Measurements from ENCODE around the gene CCDC85C. TPM values are rescaled to one million over a fixed set of nuclear protein-coding genes. Genes with fewer than 3 reads are reported as not detected.

The CCDC85C gene
- total RNA-seq, 6 experiments from 2014 or later, result 31.3 to 41.4 (median 34.3) TPM

DNA sequence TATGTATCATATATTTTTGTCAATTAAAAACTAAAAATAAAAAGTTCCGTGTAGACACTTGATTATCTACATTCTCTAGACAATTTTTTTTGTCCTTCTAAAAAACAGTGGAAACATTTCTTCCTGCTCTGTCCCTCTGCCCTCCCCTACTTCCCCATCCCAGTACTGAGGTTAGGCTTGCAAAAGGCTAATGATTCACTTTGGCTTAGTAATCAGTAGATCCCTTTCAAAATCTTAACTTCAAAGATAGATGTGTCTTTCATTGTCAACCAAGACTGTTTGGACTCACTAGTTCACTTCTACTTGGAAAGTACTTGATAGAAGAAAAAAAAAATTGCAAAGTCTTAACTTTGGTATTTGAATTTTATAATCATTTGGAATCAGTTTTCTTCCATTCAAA lies 127.1 kb downstream of the CCDC85C start:
- H3K36me3 Mint-ChIP-seq (ENCODE audit: low read depth), result peaks cover 6% of the 10 kb centered on the region; the same call in 1 of the 2 replicates
- no peak overlapping the region for H3K4me3 Mint-ChIP-seq
- peaks cover 52% of the 10 kb centered on the region for H3K4me1 Mint-ChIP-seq (ENCODE audit: low read depth)
- H3K27me3 Mint-ChIP-seq (ENCODE audit: insufficient read depth), result peaks cover 7% of the 10 kb centered on the region
- TF ChIP-seq CTCF (IDR thresholded peaks at IDR 0.05), result no peak
- no peak overlapping the region; the same call in 1 of the 2 replicates for H3K27ac Mint-ChIP-seq
- H3K9me3 Mint-ChIP-seq, result no peaks in the 10 kb centered on the region
- DNase-seq, result peak; percentile 11

DNA sequence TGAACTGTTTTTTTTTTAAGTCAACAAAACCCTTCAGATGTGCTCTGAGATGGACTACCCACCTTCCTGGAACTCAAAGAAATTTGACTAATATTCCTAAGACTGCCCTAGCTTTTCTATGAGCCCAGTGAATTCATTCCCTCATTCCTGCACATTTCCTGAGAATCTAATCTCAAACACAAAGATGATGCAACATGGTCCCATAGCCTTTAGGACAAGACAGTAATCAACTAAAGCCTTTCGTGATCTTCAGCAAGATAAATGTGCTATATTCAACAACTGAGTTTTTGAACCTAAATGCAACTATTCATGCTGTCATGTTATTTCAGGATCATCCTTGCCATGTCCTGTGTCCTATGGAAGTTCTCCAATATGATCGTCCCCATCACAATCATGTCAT lies 128.3 kb downstream of the CCDC85C start:
- H3K9me3 Mint-ChIP-seq, result no peaks in the 10 kb centered on the region
- TF ChIP-seq CTCF (IDR thresholded peaks at IDR 0.05), result no peak
- no peak overlapping the region for H3K4me3 Mint-ChIP-seq
- DNase-seq, result no peak
- no peaks in the 10 kb centered on the region for H3K36me3 Mint-ChIP-seq (ENCODE audit: low read depth)
- H3K4me1 Mint-ChIP-seq (ENCODE audit: low read depth), result peaks cover 52% of the 10 kb centered on the region
- H3K27ac Mint-ChIP-seq, result no peak overlapping the region
- H3K27me3 Mint-ChIP-seq (ENCODE audit: insufficient read depth), result no peaks in the 10 kb centered on the region; the same call in 1 of the 2 replicates

- DNase-seq, result no peak
- H3K27ac Mint-ChIP-seq, result no peak overlapping the region
These were observed 128.8 kb downstream of the CCDC85C start for GRCh38 chr14:99475179-99475578.

DNA sequence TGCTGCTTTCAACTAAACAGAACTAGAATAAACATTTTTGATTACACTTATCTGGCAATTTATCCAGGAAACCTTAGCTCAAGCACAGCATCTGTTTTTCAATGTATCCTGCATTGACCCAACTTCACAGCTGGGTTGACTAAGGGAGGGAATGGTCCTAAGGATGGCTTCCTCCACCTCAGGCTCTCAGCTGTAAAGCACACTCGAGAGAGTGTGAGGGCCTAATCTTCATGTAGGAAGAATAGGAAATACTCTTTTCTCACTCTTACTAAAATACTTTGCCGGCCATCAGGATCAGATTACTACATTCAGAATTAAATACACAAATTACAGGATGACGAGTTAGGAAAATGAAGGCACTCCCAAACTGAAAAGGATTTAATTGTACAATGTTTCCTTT lies 130.5 kb downstream of the CCDC85C start:
- DNase-seq, result no peak
- Mint-ChIP-seq H3K27ac (no peak overlapping the region), H3K27me3 (ENCODE audit: insufficient read depth) (no peaks in the 10 kb centered on the region; the same call in none of the 2 replicates), H3K9me3 (no peaks in the 10 kb centered on the region), H3K4me1 (ENCODE audit: low read depth) (peaks cover 57% of the 10 kb centered on the region), H3K36me3 (ENCODE audit: low read depth) (no peaks in the 10 kb centered on the region), H3K4me3 (no peak overlapping the region)
- no peak for TF ChIP-seq CTCF (IDR thresholded peaks at IDR 0.05)

More at GRCh38 chr14:99475179-99475578, 128.8 kb downstream of the CCDC85C start:
- no peaks in the 10 kb centered on the region for H3K36me3 Mint-ChIP-seq (ENCODE audit: low read depth)
- H3K9me3 Mint-ChIP-seq, result no peaks in the 10 kb centered on the region
- TF ChIP-seq CTCF (IDR thresholded peaks at IDR 0.05), result no peak
- H3K27me3 Mint-ChIP-seq (ENCODE audit: insufficient read depth), result no peaks in the 10 kb centered on the region; the same call in 1 of the 2 replicates
- H3K4me3 Mint-ChIP-seq, result no peak overlapping the region
- peaks cover 53% of the 10 kb centered on the region for H3K4me1 Mint-ChIP-seq (ENCODE audit: low read depth)

- Mint-ChIP-seq H3K4me1 (ENCODE audit: low read depth) (peaks cover 52% of the 10 kb centered on the region), H3K9me3 (no peaks in the 10 kb centered on the region), H3K27ac (no peak overlapping the region), H3K36me3 (ENCODE audit: low read depth) (no peaks in the 10 kb centered on the region), H3K27me3 (ENCODE audit: insufficient read depth) (no peaks in the 10 kb centered on the region; the same call in none of the 2 replicates), H3K4me3 (no peak overlapping the region)
- DNase-seq, result no peak
- TF ChIP-seq CTCF (IDR thresholded peaks at IDR 0.05), result no peak
These were observed 131.1 kb downstream of the CCDC85C start for GRCh38 chr14:99472937-99473336.

GRCh38 chr14:99471731-99472130 lies 132.3 kb downstream of the CCDC85C start:
- no peak for TF ChIP-seq CTCF (IDR thresholded peaks at IDR 0.05)
- no peak for DNase-seq
- Mint-ChIP-seq H3K27me3 (ENCODE audit: insufficient read depth) (no peaks in the 10 kb centered on the region; the same call in none of the 2 replicates), H3K27ac (no peak overlapping the region), H3K4me1 (ENCODE audit: low read depth) (peaks cover 48% of the 10 kb centered on the region), H3K36me3 (ENCODE audit: low read depth) (no peaks in the 10 kb centered on the region), H3K4me3 (no peak overlapping the region), H3K9me3 (no peaks in the 10 kb centered on the region)
